GM19240 (cell line): ENCODE data around the gene ETNK2.

Experiments used
- DNase-seq: peaks from one replicate; pipeline ENCODE4 v3.0.0; 2011; ENCODE audit warnings: low spot score; ENCODE audit not compliant: insufficient read length

Gene ETNK2

DNA sequence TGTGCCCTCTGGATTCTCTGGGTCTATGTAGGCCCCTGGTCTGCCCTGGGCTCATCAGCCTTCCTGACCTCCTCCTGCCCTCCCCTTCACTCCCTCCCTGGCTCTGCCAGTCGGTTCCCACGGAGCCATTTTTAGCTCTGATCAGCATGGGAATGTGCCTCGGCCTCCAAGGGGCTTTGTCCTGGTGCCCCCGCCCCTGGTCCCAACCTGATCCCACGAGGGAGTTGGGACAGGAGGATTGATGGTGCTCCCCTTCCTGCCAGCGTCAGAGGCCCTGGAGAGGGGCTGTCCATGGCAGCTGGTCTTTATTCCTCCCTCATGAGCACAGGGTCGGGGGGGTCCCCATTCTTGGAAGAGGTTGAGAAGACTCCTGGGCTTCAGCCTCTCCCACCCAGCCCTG lies 24.9 kb downstream of the ETNK2 start:
- no peak for DNase-seq

DNA sequence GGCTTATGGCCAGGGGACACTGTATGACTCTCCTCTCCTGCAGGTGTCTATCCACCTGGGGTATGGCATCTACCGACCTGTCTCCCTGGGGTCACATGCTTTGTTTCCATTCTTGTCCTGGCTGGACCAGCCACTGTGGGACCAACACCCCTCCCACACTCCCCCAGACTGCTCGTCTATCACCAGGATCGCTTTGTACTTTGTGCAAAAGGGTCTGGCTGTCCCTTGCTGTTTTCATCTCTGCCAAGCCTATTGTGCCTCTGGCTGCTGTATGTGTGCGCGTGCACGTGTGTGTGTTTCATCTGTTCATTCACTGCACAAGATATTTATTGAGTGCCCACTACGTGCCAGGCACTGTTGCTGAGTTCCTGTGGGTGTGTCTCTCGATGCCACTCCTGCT lies 25.5 kb downstream of the ETNK2 start:
- no peak for DNase-seq

GRCh38 chr1:204125759-204126351 lies 26.0 kb downstream of the ETNK2 start:
- DNase-seq: no peak

DNA sequence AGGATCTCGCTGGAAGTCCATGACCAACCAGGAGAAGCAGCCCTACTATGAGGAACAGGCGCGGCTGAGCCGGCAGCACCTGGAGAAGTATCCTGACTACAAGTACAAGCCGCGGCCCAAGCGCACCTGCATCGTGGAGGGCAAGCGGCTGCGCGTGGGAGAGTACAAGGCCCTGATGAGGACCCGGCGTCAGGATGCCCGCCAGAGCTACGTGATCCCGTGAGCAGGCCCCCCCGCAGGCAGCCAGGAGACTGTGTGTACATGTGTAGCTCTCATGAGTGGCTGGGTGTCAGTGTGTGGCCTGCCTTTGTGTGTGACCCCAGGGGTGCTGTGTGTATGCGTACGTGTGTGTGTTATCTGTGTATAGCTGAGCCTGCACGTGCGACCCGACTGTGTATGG lies 27.2 kb downstream of the ETNK2 start:
- DNase-seq: no peak

- no peak for DNase-seq
Observed at GRCh38 chr1:204123376-204123775, 28.5 kb downstream of the ETNK2 start.

DNA sequence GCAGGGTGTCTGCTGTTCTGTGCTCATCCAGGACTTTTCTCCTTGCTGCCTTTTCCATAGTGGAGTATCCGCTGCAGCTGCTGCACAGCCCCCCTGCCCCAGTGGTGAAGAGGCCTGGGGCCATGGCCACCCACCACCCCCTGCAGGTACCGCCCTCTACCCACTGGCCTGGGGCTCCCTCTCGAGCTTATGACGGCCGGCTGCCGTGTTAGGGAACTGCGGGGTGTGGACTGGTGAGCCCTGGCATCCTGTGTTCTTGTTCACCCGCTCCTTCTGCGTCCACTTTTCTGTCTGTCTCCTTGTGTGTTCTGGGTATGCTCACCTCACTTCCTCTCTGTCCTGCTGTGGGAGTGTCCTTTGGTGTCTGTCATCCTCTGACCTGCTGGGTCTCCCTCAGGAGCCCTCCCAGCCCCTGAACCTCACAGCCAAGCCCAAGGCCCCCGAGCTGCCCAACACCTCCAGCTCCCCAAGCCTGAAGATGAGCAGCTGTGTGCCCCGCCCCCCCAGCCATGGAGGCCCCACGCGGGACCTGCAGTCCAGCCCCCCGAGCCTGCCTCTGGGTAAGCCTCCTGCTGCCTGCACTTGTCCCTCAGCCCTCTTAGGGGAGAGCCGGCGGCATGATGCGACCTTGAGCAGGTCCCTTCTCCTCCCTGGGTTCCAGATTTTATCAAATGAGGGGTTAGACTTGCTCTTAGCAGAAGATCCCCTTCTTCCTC lies 29.8 kb downstream of the ETNK2 start:
- DNase-seq: no peak

GRCh38 chr1:204116539-204116938 lies 35.3 kb downstream of the ETNK2 start:
- DNase-seq: no peak

GRCh38 chr1:204115116-204115515 lies 36.7 kb downstream of the ETNK2 start:
- DNase-seq: no peak

GRCh38 chr1:204114606-204115005 lies 37.2 kb downstream of the ETNK2 start:
- DNase-seq: no peak

DNA sequence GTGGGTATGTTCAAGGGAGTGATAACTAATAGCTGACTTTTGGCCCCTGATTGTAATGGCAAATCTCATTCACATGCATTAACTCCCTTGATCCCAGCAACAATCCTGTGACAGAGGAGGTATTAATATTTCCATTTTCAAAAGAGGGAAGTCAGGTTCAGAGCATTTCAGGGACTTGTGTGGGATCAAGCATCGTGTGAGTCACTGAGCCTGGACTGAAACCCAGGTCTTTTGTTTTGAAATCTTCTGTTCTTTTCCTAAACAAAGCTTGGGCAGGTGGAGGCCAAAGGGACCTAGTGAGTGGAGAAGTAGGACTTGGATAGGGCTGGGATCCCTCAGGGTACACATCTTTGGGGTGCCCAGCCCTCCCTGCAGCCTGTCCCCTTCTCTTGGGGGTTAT lies 37.9 kb downstream of the ETNK2 start:
- DNase-seq: no peak

DNA sequence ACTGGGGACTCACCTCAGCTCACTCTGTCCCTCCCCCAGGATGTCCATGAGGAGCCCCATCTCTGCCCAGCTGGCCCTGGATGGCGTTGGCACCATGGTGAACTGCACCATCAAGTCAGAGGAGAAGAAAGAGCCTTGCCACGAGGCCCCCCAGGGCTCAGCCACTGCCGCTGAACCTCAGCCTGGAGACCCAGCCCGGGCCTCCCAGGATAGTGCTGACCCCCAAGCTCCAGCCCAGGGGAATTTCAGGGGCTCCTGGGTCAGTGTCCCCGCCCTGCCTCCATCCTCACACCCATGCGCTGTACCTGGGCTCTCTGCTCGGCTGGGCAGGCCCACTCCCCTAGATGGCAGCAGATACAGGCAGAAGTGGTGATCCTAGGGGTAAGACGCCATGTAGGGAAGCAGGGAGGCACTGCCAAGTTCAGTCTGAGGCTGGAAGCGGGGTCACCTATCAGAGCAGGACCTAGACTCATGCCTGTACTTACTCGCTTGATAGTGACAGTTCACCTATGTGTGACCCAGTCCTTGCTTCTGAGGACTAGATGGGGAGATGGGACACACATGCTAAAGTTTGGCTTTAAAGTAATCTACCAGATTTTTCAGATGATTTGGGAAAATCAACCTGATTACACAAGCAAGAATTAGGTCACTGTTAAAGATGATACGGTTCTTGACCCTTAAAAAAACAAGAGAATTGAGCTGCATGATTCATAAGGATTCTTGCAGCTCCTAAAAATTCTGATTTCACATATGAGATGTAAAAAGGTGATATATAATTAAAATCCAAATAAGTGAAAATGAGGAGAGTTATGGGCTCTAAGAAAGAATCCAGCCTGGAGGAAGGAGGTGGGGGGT lies 38.7 kb downstream of the ETNK2 start:
- no peak for DNase-seq

DNA sequence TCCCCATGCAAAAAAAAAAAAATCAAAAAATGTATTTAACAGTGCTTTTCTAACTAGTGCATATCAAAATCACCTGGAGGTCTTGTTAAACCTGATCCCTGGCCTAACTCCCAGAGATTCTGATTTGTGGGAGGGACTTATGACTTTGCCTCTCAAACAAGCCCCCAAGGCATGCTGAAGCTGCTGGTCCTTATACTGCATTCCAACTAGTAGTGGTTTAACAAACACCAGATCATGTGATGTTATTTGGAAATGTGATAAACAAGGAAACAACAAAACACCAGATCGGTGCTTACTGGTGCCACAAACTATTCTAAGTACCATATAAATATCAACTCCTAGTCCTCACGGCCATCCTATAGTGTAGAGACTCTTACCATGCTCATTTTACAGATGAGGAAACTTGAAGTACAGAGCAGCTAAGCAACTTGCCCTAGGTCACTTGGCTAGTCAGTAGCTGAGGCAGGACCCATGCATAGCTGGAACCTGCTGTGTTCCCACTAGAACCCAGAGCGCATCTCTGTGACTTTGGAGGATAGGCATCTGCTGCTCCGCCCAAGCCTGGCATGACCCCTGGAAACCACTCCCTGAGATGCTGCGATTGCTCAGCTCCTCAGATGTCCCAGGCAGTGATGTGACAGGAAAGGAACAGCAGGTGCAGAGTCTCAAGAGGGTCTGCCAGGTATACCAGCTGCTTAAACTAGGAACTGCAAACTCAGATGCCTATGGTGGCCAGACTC lies 40.8 kb downstream of the ETNK2 start:
- no peak for DNase-seq

DNA sequence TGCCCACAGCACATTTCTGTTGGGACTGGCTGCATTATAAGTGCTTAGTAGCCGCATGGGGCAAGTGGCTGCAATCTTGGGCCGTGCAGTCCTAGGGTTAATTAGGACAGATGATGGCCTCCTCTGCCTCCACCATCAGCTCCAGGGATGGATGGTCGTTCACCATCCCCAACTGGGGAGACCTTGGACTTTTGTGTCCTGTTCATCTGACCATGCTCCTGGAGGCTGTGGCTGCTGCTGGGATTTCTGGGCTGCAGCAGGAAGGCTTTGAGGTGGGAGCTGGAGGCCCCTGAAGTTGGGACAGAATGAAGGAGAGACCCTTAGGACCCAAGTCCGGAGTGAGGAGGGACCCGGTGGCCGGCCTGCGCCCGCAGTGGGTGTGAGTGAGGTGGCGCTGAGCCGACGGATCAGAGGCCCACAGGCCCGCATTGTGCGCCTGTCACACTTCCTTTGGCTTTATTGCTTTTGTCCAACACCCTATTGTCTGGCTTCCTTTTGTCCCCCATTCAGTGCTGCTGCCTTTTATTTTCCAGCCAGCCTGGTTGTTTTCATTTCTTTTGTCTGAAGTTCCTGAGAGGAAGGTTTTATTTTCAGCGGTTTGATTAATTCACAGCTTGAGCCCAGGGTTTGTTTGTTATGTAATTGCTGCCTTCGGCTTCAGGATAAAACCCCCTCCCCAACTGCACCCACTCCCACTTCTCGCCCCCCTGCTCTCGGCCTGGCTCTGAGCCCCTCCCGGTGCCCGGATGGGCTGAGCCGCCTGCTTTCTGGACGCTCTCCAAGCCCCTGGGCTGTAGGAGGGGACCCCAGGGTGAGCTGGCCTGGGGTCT lies 43.3 kb downstream of the ETNK2 start:
- DNase-seq: no peak

DNA sequence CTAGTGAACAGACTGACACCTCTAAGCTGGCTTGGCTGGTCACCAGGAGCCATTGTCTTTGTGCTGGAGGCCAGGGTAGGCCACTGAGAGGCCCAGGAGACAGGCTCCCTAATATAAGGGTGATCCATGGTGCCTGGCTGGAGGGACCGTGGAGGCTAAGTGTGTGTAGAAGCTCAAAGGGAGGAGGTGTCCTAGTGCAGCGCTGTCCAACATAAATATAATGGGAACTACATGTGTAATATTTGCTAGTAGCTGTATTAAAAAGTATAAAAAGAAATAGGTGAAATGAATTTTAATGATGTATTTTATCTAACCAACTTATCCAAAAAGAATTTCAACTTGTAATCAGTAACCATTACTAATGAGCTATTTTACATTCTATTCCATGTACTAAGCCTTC lies 44.0 kb downstream of the ETNK2 start:
- DNase-seq: no peak

DNA sequence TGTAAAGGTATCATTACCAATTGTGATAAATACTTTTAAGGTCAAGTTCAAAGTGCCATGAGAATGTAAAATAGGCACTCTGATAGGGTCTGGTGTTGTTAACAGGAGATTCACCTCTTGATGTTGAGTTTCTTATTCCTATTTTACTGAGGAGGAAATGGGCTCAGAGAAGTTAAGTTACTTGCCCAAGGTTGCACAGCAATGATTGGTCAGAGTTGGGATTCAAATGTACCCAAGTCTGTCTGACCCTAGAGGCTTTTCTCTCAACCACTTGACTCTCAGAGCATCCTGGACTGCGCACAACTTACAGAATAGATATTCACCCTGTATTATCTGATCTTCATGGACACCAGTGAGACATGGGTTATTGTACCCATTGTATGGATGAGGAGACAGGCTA lies 45.0 kb downstream of the ETNK2 start:
- DNase-seq: no peak

DNA sequence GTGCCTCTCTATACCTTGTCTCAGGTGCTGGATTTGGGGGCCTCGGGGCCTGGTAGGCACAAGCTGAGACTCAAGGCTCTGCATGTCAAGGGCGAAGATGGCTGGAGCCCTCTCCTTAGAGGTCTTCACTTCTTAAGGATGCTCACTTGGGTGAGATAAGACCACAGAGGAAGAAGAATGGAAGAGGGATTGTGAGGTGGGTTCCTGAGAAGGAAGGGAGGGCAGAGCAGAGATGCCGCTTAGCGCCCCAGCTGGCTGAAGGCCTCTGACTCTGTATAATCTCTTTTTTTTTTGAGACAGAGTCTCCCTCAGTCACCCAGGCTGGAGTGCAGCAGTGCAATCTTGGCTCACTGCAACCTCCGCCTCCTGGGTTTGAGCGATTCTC lies 46.7 kb downstream of the ETNK2 start:
- no peak for DNase-seq

- DNase-seq: no peak
Observed at GRCh38 chr1:204104331-204105130, 47.3 kb downstream of the ETNK2 start.

GRCh38 chr1:204103431-204103741 lies 48.5 kb downstream of the ETNK2 start:
- no peak for DNase-seq

DNA sequence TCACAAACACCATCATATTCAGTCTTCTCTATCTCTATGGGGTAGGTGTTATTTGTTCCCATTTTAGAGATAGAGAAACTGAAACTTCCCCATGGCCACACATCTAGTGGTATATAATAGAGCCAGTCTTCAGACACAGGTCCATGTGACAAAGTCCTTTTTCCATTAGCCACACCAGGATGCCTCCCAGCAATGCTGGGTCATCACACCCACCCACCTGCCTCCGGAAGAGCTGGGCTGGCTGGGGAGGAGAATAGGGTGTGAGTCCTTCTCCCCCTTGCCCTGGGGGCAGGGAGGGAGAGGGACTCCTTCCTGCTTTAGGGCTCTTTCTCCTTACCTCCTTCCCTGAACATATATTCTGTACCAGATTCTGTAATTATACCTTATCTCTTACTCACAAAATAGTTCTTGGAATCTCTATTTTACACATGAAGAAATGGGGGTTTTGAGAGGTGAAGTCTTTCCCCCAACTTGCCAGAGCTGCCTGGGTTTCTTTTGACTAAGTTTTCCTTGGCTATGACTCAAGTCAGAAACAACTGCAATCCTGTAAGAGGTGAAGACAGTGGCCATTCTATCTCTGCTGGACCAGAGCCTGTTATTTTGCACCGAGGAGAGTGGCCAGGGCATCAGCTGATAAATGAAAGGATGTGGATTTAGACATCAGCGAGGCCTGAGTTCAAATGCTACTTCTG lies 49.0 kb downstream of the ETNK2 start:
- no peak for DNase-seq
